ENCODE measurements around the gene TNFAIP1.

DNA sequence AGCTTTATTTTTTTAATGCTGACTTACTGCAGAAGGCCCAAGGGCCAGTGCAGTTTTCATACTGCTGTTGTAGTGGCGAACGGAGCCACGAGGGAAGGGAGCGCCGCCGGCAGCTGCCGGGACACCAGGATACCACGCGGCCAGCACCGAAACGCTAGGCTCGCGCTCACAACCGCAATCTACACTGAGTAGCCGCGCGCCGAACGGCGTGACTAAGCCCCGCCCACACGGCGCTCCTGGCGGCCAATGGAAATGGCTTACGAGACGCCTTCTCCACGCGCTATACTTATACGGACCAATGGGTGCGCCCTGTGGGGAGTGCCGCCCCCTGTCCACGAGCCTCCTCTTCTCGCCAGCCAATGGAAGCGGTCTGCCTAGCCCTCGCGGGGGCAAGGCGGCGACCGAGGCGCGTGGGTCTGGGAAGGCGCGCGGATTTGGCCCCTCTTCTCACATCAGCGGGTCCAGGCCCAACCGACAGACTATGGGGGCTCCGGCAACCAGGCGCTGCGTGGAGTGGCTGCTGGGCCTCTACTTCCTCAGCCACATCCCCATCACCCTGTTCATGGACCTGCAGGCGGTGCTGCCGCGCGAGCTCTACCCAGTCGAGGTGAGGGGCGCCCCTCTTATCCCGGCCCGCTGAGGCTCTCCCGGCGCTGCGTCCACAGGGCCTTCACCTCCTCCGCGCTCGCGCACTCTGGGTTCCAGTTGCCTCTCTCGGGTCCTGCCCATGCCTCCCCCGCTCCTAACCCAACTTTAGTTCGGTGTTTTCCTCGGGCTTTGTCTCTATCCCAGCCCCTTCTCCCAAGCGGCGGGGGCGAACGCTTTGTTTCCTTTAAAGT is 16.6 kb upstream of the TNFAIP1 start, which contains the start of gene TMEM97:
- no peak for TF ChIP-seq ELF4 (IDR thresholded peaks at IDR 0.05)
- TF ChIP-seq HDGF (IDR thresholded peaks at IDR 0.05; ENCODE audit: borderline replicate concordance) = no peak
- TF ChIP-seq FOXM1 (IDR thresholded peaks at IDR 0.05; ENCODE audit: borderline replicate concordance) = no peak
- TF ChIP-seq BHLHE40 (IDR thresholded peaks at IDR 0.05; ENCODE audit: borderline replicate concordance) = no peak
- no peak for TF ChIP-seq LEF1 (IDR thresholded peaks at IDR 0.05; ENCODE audit: borderline replicate concordance)
- TF ChIP-seq SP1 (IDR thresholded peaks at IDR 0.05) = no peak
- no peak for TF ChIP-seq PKNOX1 (IDR thresholded peaks at IDR 0.05)
- no peak for TF ChIP-seq FOXA1 (IDR thresholded peaks at IDR 0.05)
- no peak for TF ChIP-seq ZNF384 (IDR thresholded peaks at IDR 0.05)
- no peak for TF ChIP-seq NFRKB (IDR thresholded peaks at IDR 0.05)
- no peak for TF ChIP-seq ARNT (IDR thresholded peaks at IDR 0.05)
- no peak for TF ChIP-seq FOXK2 (IDR thresholded peaks at IDR 0.05)
- no peak for TF ChIP-seq SUZ12 (IDR thresholded peaks at IDR 0.05)
